GM12891 (cell line): ENCODE measurements around the gene KREMEN1.

Experiments
- PAX5 ChIP-seq: IDR thresholded peaks from 2 replicates; pipeline ENCODE4 v1.6.1; 2011; ENCODE audit warnings: low read length, moderate library complexity, mild to moderate bottlenecking; ENCODE audit not compliant: insufficient read depth, severe bottlenecking
- POLR2A ChIP-seq: IDR thresholded peaks from 2 replicates; pipeline ENCODE4 v1.6.1; 2011; ENCODE audit warnings: low read depth, low read length, control low read depth
- POLR2AphosphoS5 ChIP-seq: IDR thresholded peaks from 2 replicates; pipeline ENCODE4 v1.6.1; 2011; ENCODE audit warnings: low read depth, low read length, control low read depth
- TAF1 ChIP-seq: IDR thresholded peaks from 2 replicates; pipeline ENCODE4 v1.6.1; 2011; ENCODE audit warnings: low read depth, low read length, control low read depth

GRCh38 chr22:29133603-29134133 is 60.8 kb downstream of the KREMEN1 start:
- TF ChIP-seq POLR2AphosphoS5: no peak
- no peak for TF ChIP-seq POLR2A
- no peak for TF ChIP-seq TAF1
- TF ChIP-seq PAX5: no peak
